HG02840 (cell line): ENCODE measurements around the gene CABP2.
"Not testable (repeated sequence)": the region's sequence is repeated elsewhere in the genome, so short reads cannot be mapped to it uniquely, and the experiment has no call there.

ENCODE experiments used
- ATAC-seq: cut with Tn5 transposase; IDR thresholded peaks from one replicate; pipeline ENCODE4 v1.9.1; 2021; ENCODE audit warnings: mild to moderate bottlenecking, moderate library complexity, moderate number of reproducible peaks; ENCODE audit not compliant: unreplicated experiment, low FRiP score

CABP2 gene

DNA sequence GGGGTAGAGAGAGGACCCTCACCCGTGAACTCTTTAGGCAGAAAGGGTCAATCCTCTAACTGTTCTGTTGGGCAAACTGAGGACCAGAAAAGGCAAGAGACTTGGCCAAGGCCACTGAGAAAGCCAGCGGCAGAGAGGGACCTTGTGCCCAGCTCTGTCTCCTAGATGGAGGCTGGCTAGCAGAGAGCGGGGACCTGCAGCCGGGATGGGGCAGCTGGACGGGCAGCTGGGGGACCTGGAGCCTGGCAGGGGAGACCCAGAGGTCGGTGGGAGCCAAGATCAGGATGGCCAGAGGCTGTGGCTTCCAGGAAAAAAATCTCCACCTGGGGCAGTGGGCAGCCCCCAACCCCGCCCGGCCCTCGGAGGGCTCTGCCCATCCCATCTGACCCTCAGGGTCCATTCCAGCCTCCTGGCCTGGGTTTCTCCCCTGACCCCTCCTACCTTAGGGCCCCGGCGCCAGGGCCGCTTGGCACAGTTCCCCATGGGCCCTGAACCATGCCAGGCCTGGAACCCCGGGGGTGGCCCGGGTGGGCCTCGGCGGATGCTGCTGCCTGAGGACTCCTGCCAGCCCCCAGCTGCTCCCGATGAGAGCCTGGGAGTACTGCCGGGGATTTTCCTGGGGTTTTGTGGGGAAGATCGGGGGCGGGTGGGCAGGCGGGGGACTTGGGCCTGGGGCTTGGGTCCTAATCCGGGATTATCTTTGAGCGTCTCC lies at the start of gene CABP2:
Gene CABP2, minus strand, starts transcription at position 603 of the 712 bp plus-strand sequence. Its CDS starts 120 bp downstream, at position 483.
- no peak for ATAC-seq

DNA sequence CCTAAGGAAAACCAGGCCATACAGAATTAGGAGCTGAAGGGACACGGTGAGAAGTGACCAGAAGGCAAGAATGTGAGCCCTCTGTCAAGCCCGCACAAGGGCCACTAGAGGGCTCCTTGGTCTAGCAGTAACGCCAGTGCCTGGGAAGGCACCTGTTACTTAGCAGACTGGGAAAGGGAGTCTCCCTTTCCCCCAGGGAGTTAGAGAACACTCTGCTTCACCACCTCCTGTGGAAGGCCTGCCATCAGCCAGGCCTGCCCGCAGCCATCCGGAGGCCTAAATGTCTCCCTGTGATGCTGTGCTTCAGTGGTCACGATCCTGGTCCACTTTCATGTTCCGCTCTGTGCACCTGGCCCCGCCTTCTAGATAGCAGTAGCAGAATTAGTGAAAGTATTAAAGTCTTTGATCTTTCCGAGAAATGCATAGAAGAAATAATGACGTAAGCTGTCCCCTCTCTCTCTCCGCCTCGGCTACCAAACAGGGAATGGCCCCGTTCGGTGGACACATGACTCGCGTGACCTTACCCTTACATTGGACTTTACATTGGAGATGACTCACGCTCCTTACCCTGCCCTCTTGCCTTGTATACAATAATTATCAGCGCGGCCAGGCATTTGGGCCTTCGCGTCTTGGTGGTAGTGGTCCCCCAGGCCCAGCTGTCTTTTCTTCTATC lies 49.6 kb upstream of the CABP2 start:
- ATAC-seq = no peak

DNA sequence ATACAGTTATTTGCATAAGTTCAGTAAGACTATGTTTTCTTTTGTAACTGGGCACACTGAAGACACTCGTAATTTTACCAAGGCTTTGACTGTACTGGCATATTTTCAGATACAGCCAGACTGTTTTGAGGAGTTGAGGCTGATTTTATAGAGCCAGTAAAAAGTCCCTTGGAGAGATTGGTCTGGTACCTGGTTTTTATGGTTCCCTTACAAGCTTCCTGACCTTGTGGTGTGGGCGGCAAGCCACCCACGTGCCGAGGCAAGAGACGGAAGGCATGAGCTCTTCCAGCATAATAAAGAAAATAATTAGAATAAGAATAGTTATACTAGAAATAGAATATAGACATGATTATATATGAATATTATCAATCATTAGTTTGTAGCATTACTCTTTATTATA lies 49.1 kb upstream of the CABP2 start:
- no peak for ATAC-seq

DNA sequence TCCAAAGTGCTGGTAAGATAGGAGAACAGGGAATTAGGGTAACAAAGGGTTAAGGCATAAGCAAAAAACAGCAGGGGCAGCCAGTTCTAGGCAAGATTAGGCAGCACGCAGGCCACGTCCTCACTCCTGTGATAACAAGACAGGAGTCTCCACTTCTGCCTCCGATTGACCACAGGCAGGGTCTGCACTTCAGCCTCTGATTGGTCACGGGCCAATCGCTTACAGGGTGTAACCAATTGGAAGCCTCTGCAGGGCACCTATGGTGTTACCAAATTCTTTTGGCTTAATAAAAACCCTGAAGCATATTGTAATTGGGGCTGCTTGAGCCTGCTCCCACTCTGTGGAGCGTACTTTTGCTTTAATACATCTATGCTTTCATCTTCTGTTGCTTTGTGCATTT lies 48.2 kb upstream of the CABP2 start:
- no peak for ATAC-seq

DNA sequence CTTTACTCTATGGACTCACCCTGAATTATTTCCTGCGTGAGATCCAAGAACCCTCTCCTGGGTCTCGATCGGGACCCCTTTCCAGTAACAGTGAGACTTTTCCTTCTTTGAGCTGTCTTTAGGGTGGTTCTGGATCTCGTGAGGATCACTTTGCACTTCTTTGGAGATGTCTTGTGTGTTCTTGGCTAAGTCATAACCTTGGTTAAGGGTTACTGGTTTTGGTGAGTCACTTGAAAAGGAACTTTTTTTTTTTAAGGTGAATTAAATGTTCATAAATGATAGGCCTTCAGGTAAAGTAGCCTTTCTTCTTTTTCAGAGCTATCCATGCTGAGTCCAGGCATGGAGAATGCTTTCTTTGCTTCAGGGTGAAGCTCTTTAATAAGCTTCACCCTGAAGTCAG lies 41.0 kb upstream of the CABP2 start:
- no peak for ATAC-seq

DNA sequence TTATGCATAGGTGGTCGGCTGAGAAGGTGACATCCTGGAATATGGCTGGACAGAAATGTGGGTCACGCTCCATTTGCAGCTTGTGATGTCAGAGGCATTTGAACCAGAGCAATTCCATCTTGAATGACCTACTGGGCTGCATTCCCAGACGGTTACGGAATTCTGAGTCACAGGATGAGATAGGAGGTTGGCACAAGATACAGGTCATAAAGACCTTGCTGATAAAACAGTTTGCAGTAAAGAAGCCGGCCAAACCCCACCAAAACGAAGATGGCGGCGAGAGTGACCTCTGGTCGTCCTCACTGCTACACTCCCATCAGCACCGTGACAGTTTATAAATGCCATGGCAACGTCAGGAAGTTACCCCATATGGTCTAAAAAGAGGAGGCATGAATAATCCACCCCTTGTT lies 40.5 kb upstream of the CABP2 start:
- not testable (repeated sequence) for ATAC-seq

DNA sequence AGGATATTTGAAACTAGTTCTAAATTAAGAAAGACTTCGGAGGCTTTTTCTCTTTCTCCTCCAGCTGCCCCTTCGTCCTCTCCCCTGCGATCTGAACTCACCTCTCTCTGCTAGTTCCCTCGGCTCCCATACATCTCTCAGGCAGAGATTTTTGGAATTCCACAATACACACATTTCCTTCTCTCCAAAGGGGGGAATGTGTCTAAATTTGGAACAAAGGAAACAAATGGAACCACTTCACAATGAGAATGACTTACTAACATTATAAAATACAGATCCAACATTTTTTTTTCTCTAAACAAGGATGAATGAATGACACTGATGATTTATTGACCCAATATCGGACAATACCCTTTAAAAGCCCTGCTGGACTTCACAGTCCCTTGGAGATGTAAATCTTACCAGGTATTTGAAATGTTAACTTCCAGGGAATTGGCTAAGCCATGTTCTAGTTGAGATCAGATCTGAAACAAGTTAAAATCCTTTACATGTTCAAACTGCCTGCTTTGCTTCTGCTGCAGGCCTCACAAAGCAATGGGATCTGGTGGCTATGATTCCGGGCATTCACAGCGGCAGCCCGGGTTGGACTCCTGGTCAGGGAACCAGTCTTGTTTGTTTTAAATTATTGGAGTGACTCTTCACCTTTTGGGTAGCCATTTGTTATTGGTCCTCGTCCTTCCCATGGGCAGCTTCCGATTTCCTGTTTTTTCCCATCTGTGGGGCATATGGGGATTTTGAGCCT lies 39.9 kb upstream of the CABP2 start:
- ATAC-seq = no peak

DNA sequence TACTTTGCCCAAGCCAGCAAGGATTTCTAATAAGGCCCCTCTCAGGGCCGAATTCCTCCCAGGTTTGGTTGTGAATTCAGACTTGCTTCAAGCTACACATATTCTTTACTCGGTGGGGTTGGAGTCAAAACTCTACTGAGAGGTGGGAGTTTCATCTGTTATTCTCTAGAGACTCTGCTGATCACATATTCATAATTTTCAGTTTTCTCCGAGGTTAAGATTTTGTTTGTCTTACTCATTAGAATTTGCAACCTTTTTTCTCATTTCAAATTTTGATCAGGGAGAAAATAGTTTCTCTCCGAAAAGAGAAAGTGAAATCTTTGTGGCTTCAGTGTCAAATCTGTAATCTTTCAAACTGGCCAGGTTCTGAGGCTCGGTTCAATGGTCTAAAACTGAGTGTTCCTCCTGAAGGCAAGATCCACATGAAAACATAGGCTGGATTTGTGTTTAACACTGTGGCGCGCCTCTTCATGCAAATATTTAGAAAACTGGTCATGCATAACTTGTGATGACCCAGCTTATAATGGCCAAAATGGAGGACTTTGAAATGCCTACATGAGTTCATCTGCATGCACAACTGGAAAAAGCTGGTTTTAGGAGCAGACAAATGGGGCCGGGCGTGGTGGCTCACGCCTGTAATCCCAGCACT lies 38.8 kb upstream of the CABP2 start:
- peak; percentile 55 for ATAC-seq

DNA sequence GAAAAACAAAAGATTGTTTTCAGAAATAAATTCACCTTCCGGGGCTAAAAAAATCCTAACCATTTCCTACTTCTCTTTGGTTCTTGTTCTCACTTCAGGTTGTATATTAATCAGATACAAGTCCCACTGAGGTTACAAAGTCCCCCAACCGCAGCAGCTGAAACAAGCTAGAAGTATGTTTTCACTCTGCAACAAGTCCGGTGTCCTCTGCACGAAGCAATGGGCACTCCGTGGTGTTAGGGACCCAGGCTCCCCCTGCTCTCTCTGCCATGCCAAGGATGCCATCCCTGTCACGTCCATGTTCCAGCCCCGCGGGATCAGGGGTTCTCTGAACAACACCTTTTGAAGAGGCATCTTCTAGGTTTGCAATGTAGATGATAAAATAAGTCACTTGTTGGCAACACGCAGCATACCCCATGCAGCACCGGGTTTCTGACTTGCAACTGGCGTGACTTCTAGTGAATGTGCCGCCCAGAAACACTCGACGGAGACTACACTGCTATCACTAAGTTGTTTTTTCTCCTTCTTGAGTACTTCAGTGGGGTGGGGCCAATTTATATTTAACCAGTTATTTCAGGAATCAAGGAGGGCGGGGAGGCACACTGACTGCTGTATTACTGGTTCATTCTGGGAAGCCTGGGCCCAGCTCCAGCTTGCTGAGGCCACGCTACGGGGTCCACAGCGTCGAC lies 35.0 kb upstream of the CABP2 start:
- no peak for ATAC-seq

DNA sequence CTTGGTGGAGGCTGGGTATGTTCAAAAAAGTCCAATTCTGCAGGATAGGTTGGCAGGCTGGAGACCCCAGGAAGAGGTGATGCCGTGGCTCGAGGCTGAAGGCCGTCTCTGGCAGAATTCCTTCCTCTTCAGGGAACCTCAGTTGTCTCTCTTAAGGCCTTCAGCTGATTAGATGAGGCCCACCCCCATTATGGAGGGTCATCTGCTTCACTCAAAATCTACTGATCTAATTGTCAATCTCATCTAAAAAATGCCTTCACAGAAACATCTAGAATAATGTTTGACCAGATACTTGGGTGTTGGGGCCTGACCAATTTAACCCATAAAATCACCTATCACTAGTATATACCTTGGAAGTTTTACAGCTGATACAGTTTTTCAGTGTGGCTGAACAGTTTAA lies 33.0 kb upstream of the CABP2 start:
- no peak for ATAC-seq

DNA sequence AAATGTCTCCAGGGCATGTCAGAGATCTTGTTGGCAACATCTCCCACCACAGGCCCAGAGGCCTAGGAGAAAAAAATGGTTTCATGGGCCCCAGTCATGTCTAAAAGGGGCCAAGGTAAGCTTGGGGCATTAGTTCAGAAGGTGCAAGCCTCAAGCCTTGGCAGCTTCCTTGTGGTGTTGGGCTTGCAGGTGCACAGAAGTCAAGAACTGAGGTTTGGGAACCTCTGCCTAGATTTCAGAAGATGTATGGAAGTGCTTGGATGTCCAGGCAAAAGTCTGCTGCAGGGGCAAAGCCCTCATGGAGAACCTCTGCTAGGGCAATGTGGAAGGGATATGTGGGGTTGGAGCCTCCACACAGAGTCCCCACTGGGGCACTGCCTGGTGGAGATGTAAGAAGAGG lies 28.5 kb upstream of the CABP2 start:
- ATAC-seq = not testable (repeated sequence)

DNA sequence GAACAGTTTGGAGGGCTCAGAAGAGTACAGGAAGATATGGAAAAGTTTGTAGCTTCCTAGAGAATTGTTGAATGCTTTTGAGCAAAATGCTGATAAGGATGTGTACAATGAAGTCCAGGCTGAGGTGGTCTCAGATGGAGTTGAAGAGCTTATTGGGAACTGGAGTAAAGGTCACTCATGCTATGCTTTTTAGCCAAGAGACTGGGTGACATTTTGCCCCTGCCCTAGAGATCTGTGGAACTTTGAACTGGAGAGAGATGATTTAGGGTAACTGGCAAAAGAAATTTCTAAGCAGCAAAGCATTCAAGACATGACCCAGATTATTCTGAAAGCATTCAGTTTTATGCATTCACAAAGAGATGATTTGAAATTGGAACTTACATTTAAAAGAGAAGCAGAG lies 27.9 kb upstream of the CABP2 start:
- ATAC-seq = no peak

DNA sequence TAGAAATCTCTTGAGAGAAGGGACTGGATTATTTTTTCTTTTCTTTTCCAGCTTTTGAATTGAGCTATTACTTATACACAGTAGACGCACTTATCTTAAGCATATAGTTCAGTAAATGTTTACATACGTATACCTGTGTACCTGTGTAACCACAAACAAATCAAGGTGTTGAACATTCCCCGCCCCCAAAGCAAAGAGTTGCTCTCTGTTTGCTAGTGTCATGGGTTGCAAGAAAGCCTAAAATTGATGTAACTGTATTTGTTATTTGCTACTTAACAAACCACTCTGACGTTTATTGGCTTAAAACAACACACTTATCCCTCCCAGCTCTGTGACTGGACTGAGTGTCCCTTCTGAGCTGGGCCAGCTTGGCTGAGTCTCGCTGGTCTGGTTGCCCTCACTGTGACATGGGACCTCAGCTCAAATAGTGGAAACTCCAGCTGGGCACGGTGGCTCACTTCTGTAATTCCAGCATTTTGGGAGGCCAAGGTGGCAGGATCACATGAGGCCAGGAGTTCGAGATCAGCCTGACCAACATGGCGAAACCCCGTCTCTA lies 25.4 kb upstream of the CABP2 start:
- no peak for ATAC-seq

DNA sequence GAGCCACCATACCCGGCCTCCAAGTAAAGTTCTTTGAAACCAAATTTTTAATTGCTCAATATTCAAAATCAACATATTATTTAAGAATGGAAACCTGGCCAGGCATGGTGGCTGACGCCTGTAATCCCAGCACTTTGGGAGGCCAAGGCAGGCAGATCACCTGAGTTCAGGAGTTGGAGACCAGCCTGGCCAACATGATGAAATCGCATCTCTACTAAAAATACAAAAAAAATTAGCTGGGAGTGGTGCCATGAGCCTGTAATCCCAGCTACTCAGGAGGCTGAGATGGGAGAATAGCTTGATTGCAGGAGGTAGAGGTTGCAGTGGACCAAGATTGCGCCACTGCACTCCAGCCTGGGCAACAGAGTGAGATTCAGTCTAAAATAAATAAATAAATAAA lies 24.9 kb upstream of the CABP2 start:
- ATAC-seq = not testable (repeated sequence)

DNA sequence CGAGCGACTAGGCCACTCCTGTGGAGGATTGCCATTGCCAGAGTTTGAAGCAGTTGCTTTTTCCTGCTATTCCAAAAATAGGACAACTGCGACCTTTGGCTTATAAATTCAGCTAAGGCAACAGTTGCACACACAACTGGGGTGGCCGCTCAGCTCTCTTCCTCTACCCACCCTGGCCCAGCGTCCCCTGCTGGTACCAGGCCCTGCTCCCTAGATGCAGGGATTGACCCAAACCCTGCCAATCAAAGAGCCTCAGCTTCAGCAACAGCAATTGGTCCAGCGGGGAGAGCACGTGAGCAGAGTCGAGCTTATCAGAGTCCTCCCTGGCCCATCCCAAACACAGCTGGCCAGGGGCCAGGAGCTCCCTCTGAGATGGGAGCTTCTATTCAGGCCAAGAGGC lies 22.0 kb upstream of the CABP2 start:
- ATAC-seq = no peak

DNA sequence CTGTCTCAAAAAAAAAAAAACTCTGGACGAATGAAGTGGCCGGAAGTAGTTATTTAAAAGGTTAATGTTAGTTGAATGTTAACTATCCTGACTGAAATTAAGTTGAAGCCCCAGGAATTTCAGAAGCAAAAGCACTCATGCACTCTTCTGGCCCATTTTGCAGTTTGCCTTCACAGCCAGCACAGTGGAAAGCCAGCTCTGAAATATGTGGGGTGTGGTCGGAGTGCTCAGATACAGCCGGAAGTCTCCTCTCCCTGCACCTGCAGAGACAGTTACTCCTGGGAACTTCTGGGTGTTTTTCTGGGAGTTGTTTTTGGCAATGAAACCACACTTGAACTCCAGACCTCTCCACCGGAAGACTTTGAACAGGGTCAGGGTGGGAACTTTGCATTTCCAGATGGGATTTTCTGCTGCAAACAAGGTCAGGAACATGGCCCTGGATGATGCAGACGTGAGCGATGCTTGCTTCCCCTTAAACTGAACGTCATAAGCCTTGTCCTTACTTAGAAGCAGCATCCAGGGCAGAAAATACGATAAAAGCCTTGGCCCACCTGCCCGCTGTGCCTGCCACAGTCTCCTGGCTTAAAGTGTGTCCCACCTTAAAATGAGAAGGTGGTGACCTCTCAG lies 21.5 kb upstream of the CABP2 start:
- no peak for ATAC-seq

DNA sequence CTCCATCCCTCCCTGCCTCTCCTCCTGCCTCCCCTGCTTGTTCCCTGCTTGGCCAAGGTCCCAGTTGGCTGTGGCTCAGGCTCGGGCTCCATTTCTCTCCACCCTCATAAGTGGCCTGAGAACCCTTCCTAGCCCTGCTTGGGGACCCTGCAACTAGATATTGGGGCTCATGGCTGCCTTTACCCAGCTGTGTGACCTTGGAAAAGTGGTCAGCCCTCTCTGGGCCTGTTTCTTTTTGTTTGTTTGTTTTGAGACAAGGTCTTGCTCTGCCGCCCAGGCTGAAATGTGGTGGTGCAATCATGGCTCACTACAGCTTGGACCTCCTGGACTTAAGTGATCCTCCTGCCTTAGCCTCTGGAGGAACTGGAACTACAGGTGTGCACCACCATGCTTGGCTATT lies 20.3 kb upstream of the CABP2 start:
- ATAC-seq = no peak

DNA sequence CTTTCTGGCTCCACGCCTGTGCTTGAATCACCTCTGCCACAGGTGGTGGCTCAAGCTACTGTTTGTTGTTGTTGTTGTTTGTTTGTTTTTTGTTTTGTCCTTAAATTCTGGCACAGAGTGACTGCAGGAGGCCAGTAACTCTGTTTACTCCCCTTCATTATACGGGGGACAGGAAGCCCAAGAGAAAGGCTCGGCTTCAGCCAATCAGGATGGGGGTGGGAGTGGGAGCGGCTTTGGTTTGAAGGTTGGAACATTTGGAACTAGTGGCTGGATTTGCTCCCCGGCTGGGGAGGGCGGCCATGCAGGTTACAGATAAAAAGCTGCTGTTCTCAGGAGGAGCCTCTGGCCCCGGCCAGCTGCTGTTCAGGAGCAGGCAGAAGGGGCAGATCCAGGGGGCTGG lies 19.7 kb upstream of the CABP2 start:
- no peak for ATAC-seq

DNA sequence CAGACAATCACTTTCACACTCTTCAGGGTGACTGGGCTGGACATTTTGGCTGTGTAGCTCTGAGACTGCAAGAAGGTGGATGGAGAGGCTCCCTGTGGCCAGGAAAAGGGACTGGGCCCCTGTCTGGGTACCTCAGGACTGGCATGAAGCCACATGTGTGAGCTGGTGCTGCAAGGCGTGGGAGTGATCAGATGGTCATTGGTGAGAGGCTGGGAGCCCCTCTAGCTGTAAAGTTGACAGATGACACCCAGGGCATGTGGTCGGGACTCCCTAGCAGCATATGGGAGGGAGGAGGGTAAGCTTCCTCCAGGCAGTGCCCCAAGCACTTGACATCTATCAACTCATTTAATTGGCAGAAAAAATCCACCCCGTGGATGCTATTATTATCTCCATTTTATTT lies 18.9 kb upstream of the CABP2 start:
- ATAC-seq = no peak

DNA sequence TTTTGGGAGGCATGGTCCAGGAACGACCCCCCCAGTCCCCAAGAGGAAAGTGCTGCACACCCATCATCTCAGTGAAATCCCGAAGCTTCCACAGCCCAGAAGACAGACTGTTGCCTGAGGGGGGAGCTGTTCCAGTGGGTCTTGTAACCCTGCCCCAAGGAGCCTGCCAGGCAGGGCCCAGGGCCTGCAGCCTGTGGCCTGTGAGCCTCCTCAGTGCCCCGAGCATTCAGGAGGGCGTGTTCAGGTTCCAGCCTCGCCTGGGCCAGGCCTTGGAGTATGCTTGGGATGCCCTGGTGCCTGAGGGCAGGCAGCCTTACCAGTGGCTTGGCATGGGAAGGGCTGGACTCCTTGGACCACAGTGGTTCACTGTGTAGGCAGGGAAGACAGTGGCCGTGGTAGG lies 18.0 kb upstream of the CABP2 start:
- no peak for ATAC-seq
